Activated CD4-positive, alpha-beta memory T cell treated with anti-CD3 and anti-CD28 coated beads, Interleukin-2, amount 10 ng/mL, durations not matched to agents 7 days and 5 days (primary cell): ENCODE measurements around the gene CELF2. TPM values are rescaled to one million over a fixed set of nuclear protein-coding genes. Genes with fewer than 3 reads are reported as not detected.
A peak's percentile ranks its signal among the peaks of the same experiment; 100 is the strongest.

Source experiments
- CTCF ChIA-PET: fragments of 350-600 bp; sonication (Branson Sonifier 250); formaldehyde crosslinking; loops from one replicate; lab custom pipeline; 2021; ENCODE audit warnings: antibody characterized with exemption, inconsistent platforms; lab: Charles Lee
- POLR2A ChIA-PET: fragments of 350-600 bp; sonication (Branson Sonifier 250); formaldehyde crosslinking; loops from one replicate; lab custom pipeline; 2021; ENCODE audit warnings: antibody characterized with exemption; lab: Charles Lee
- DNase-seq: peaks from one replicate; pipeline ENCODE4 v3.0.0-alpha.2; 2020
- H3K27ac Mint-ChIP-seq: one replicate; pipeline ENCODE4 v1.8.0; 2021; ENCODE audit warnings: mild to moderate bottlenecking, mixed read lengths
- H3K27me3 Mint-ChIP-seq: one replicate; pipeline ENCODE4 v1.8.0; 2021; ENCODE audit warnings: mixed read lengths
- H3K36me3 Mint-ChIP-seq: one replicate; pipeline ENCODE4 v1.8.0; 2021; ENCODE audit warnings: low read depth, mixed read lengths
- H3K4me1 Mint-ChIP-seq: one replicate; pipeline ENCODE4 v1.8.0; 2021; ENCODE audit warnings: mixed read lengths
- H3K4me3 Mint-ChIP-seq: one replicate; pipeline ENCODE4 v1.8.0; 2021; ENCODE audit warnings: mild to moderate bottlenecking, mixed read lengths
- H3K9me3 Mint-ChIP-seq: one replicate; pipeline ENCODE4 v1.8.0; 2021; ENCODE audit warnings: mixed read lengths
- total RNA-seq, 2 experiments: library from RNA; stranded (reverse); gene quantifications; one replicate each; pipeline ENCODE4 v1.2.3, GENCODE V29; 2021

CELF2 gene
- total RNA-seq, 2 experiments from 2014 or later: 209 to 213 TPM

- H3K27me3 Mint-ChIP-seq: no peaks in the 10 kb centered on the region
- H3K36me3 Mint-ChIP-seq: peaks cover 96% of the 10 kb centered on the region
- ChIA-PET CTCF (interaction anchor here (0.7 to 1.2 kb wide), 2 partner anchors 10 to 13 kb away, joined by 3 to 6 read pairs; no protein-coding TSS in a partner anchor), POLR2A (interaction anchor here (0.9 to 6.6 kb wide), 5 partner anchors 15 to 48 kb away, joined by 3 to 38 read pairs (median 3); no protein-coding TSS in a partner anchor)
- no peak for DNase-seq
- no peak overlapping the region for H3K4me3 Mint-ChIP-seq
- H3K9me3 Mint-ChIP-seq: no peaks in the 10 kb centered on the region
- H3K27ac Mint-ChIP-seq: peak overlapping the region; percentile 33
- H3K4me1 Mint-ChIP-seq: peaks cover 98% of the 10 kb centered on the region
These were observed 194.8 kb downstream of the CELF2 start for GRCh38 chr10:11212288-11213085.

- H3K4me3 Mint-ChIP-seq: no peak overlapping the region
- H3K9me3 Mint-ChIP-seq: no peaks in the 10 kb centered on the region
- no peak overlapping the region for H3K27ac Mint-ChIP-seq
- CTCF ChIA-PET: interaction anchor here (0.7 kb wide), 1 partner anchor 12 kb away, joined by 6 read pairs; no protein-coding TSS in a partner anchor
- H3K36me3 Mint-ChIP-seq: peaks cover 96% of the 10 kb centered on the region
- H3K4me1 Mint-ChIP-seq: peaks cover 98% of the 10 kb centered on the region
- DNase-seq: no peak
- POLR2A ChIA-PET: interaction anchor here (0.6 to 6.6 kb wide), 7 partner anchors 13 to 101 kb away, joined by 3 to 52 read pairs (median 3); no protein-coding TSS in a partner anchor
- H3K27me3 Mint-ChIP-seq: no peaks in the 10 kb centered on the region
These were observed 195.5 kb downstream of the CELF2 start for GRCh38 chr10:11213137-11213536.

DNA sequence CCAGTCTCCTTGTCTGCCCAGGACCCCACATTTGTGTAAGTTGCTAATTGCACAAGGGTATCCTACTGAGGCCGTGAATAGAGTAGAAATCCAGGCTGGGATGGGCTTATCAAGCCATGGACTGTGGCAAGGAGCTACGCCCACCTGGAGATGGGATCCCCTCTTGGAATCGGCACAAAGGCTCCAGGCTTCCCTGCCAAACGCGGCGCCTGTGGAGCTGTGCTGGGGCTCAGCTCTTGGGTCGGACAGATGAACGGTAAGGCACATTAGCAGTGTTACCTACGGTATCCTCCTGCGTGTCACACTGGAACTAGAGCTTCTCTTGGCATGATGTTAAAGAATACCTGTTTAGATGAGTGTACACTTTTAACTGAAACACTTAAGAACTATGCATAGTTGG lies 196.7 kb downstream of the CELF2 start:
- Mint-ChIP-seq H3K4me1 (peaks cover 96% of the 10 kb centered on the region), H3K9me3 (no peaks in the 10 kb centered on the region), H3K4me3 (no peak overlapping the region), H3K36me3 (peaks cover 96% of the 10 kb centered on the region), H3K27ac (no peak overlapping the region), H3K27me3 (no peaks in the 10 kb centered on the region)
- CTCF ChIA-PET: interaction anchor here (0.6 to 1.4 kb wide), 3 partner anchors 10 to 56 kb away, joined by 3 to 4 read pairs (median 3); no protein-coding TSS in a partner anchor
- POLR2A ChIA-PET: interaction anchor here (0.7 to 6.6 kb wide), 11 partner anchors 12 to 69 kb away, joined by 3 to 52 read pairs (median 4); no protein-coding TSS in a partner anchor
- DNase-seq: no peak

DNA sequence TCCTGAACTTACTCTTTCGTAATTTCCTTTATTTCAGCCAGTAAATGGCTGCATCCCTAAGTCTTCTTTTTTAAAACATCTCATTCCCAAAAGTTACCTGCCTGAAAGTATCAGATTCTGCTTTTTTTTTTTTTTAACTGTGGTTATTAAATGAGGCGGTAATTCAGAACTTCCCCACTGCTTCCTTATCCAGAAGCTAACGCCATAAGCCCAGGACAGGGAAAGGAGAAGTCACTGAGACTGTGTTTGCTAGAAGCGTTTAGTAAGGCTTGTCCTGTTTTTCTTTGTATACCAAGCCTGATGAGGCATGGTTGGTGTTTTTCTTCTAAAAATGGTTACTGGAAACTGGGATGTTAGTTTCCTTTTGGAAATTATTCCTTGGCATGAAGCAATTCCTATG lies 197.8 kb downstream of the CELF2 start:
- H3K27ac Mint-ChIP-seq: no peak overlapping the region
- no peaks in the 10 kb centered on the region for H3K9me3 Mint-ChIP-seq
- no peaks in the 10 kb centered on the region for H3K27me3 Mint-ChIP-seq
- H3K36me3 Mint-ChIP-seq: peaks cover 94% of the 10 kb centered on the region
- ChIA-PET CTCF (interaction anchor here (1.4 kb wide), 1 partner anchor 9 kb away, joined by 4 read pairs; no protein-coding TSS in a partner anchor), POLR2A (interaction anchor here (0.9 to 6.3 kb wide), 5 partner anchors 11 to 32 kb away, joined by 3 to 52 read pairs (median 4); no protein-coding TSS in a partner anchor)
- H3K4me3 Mint-ChIP-seq: no peak overlapping the region
- no peak for DNase-seq
- H3K4me1 Mint-ChIP-seq: peaks cover 94% of the 10 kb centered on the region

DNA sequence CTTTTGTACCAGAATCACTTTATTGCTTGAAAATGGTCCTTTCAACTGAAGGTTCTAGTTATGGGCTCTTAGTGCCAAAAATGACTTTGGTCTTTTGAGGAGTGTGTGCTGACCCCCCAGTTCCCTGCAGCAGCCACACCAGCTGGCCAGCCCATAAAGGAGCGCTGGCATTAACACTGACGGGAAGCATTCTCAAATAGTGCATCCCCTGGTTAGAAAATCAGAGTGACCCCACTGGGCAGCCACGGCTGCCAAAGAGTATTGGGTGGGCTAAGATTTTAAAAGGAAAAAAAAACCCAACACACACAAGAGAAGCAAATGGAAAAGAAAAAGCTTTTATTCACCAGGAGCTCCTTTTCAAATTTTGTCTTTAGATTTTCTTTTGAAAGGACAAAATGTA lies 199.8 kb downstream of the CELF2 start:
- H3K4me3 Mint-ChIP-seq: no peak overlapping the region
- no peaks in the 10 kb centered on the region for H3K9me3 Mint-ChIP-seq
- ChIA-PET CTCF (interaction anchor here (0.7 to 1.8 kb wide), 3 partner anchors 10 to 105 kb away, joined by 3 to 5 read pairs (median 3); no protein-coding TSS in a partner anchor), POLR2A (interaction anchor here (0.9 to 6.3 kb wide), 7 partner anchors 9 to 52 kb away, joined by 3 to 52 read pairs (median 4); no protein-coding TSS in a partner anchor)
- H3K4me1 Mint-ChIP-seq: peaks cover 91% of the 10 kb centered on the region
- no peaks in the 10 kb centered on the region for H3K27me3 Mint-ChIP-seq
- peaks cover 94% of the 10 kb centered on the region for H3K36me3 Mint-ChIP-seq
- no peak for DNase-seq
- H3K27ac Mint-ChIP-seq: peak overlapping the region; percentile 48

- POLR2A ChIA-PET: interaction anchor here (0.8 to 6.3 kb wide), 8 partner anchors 8 to 53 kb away, joined by 3 to 52 read pairs (median 4); no protein-coding TSS in a partner anchor
- Mint-ChIP-seq H3K36me3 (peaks cover 94% of the 10 kb centered on the region), H3K4me1 (peaks cover 89% of the 10 kb centered on the region), H3K27ac (peak overlapping the region; percentile 48), H3K27me3 (no peaks in the 10 kb centered on the region), H3K4me3 (no peak overlapping the region), H3K9me3 (no peaks in the 10 kb centered on the region)
- DNase-seq: no peak
- CTCF ChIA-PET: interaction anchor here (0.7 to 1.8 kb wide), 4 partner anchors 10 to 106 kb away, joined by 3 to 5 read pairs (median 4); no protein-coding TSS in a partner anchor
These were observed 200.7 kb downstream of the CELF2 start for GRCh38 chr10:11218395-11218794.

DNA sequence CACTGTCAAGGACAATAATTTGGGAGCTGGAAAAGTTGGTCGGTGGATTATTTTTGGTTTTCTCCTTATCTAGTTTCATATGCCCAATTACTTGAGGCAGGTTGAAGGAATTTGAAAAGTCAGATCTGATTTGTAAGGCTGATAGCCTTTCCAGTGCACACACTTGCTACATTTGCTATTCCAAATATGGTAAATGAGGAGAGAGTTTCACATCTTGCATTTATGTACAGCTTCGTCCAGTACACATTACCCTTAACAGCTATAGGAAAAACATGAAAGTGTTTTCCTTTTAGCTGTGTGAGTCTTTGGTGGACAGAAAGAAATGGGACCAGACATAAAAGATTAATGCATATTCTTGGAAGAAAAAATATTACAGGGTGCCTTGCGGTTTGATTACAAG lies 201.8 kb downstream of the CELF2 start:
- H3K36me3 Mint-ChIP-seq: peaks cover 95% of the 10 kb centered on the region
- peaks cover 91% of the 10 kb centered on the region for H3K4me1 Mint-ChIP-seq
- H3K27me3 Mint-ChIP-seq: no peaks in the 10 kb centered on the region
- no peaks in the 10 kb centered on the region for H3K9me3 Mint-ChIP-seq
- peak overlapping the region; percentile 60 for H3K27ac Mint-ChIP-seq
- DNase-seq: no peak
- POLR2A ChIA-PET: interaction anchor here (1.2 to 6.3 kb wide), 5 partner anchors 7 to 54 kb away, joined by 4 to 52 read pairs (median 5); no protein-coding TSS in a partner anchor
- CTCF ChIA-PET: interaction anchor here (1.7 to 1.8 kb wide), 2 partner anchors 12 to 107 kb away, joined by 4 to 5 read pairs; no protein-coding TSS in a partner anchor
- no peak overlapping the region for H3K4me3 Mint-ChIP-seq

- H3K4me3 Mint-ChIP-seq: no peak overlapping the region
- H3K9me3 Mint-ChIP-seq: no peaks in the 10 kb centered on the region
- H3K27me3 Mint-ChIP-seq: no peaks in the 10 kb centered on the region
- H3K4me1 Mint-ChIP-seq: peaks cover 91% of the 10 kb centered on the region
- peak overlapping the region; percentile 16 for H3K27ac Mint-ChIP-seq
- ChIA-PET POLR2A (interaction anchor here (1.1 to 7.5 kb wide), 3 partner anchors 12 to 59 kb away, joined by 3 to 72 read pairs (median 4); no protein-coding TSS in a partner anchor), CTCF (no interaction called here)
- H3K36me3 Mint-ChIP-seq: peaks cover 95% of the 10 kb centered on the region
- no peak for DNase-seq
These were observed 205.4 kb downstream of the CELF2 start for GRCh38 chr10:11223081-11223480.

DNA sequence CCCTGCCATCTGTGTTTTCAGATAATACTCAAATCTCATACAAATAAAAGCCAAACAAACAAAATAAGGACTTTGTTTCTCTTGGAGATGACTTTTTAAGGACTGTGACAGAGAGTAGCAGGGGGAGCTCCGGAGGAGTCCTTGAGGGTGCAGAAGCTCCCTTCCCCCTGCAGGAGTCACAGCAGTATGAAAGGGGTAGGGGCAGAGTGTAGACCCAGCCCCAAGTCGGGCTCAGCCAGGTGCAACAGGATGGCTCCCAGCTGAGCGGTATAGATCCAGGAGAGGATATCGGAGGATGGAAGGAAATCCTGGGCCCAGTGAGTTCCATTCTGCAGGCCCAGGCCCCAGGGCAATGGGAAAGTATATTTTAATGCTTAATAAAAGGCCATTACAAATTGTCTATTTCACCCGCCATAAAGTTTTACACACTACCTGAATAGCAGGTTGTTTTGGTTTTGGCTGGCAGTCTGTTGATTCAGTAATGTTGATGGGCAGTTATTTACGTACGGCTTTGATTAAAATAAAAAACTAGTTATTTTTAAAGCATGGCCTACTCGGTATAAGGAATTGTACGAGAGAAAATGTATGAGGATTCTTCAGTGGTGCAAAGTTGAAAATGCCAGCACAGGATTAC lies 206.0 kb downstream of the CELF2 start:
- Mint-ChIP-seq H3K36me3 (peaks cover 95% of the 10 kb centered on the region), H3K4me1 (peaks cover 92% of the 10 kb centered on the region), H3K27ac (peak overlapping the region; percentile 52), H3K9me3 (no peaks in the 10 kb centered on the region), H3K27me3 (no peaks in the 10 kb centered on the region), H3K4me3 (no peak overlapping the region)
- no peak for DNase-seq
- POLR2A ChIA-PET: interaction anchor here (1.1 to 7.5 kb wide), 3 partner anchors 13 to 59 kb away, joined by 3 to 72 read pairs (median 4); no protein-coding TSS in a partner anchor
- CTCF ChIA-PET: interaction anchor here (1.7 kb wide), 1 partner anchor 9 kb away, joined by 4 read pairs; no protein-coding TSS in a partner anchor

DNA sequence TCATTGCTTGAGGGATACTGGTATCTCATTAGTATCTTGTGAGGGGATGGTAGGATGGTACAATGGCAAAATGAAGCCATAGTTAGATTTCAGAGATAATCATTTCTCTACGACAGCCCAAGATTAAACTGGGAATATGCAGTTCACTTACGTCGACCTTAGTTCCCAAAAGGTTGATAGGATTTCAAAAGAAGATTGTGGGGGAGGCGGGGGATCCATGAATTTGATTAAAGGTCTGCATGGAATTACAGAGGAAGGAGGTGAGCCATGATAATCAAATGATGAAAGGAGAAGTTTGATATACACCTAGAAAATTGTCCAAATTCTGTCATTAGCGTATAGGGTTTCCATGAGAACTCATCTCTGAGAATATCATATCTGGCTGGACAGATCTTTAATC lies 206.6 kb downstream of the CELF2 start:
- Mint-ChIP-seq H3K27ac (peak overlapping the region; percentile 89), H3K36me3 (peaks cover 95% of the 10 kb centered on the region), H3K4me3 (no peak overlapping the region), H3K9me3 (no peaks in the 10 kb centered on the region), H3K27me3 (no peaks in the 10 kb centered on the region), H3K4me1 (peaks cover 92% of the 10 kb centered on the region)
- ChIA-PET CTCF (interaction anchor here (1.7 kb wide), 1 partner anchor 10 kb away, joined by 4 read pairs; no protein-coding TSS in a partner anchor), POLR2A (interaction anchor here (4.4 to 7.5 kb wide), 3 partner anchors 8 to 47 kb away, joined by 45 to 72 read pairs (median 52); no protein-coding TSS in a partner anchor)
- DNase-seq: no peak

- H3K27ac Mint-ChIP-seq: peak overlapping the region; percentile 89
- POLR2A ChIA-PET: interaction anchor here (1.3 to 7.5 kb wide), 4 partner anchors 8 to 47 kb away, joined by 5 to 72 read pairs (median 48); no protein-coding TSS in a partner anchor
- H3K36me3 Mint-ChIP-seq: peaks cover 94% of the 10 kb centered on the region
- CTCF ChIA-PET: interaction anchor here (1.7 kb wide), 1 partner anchor 10 kb away, joined by 4 read pairs; no protein-coding TSS in a partner anchor
- peaks cover 91% of the 10 kb centered on the region for H3K4me1 Mint-ChIP-seq
- no peaks in the 10 kb centered on the region for H3K9me3 Mint-ChIP-seq
- DNase-seq: no peak
- H3K27me3 Mint-ChIP-seq: no peaks in the 10 kb centered on the region
- no peak overlapping the region for H3K4me3 Mint-ChIP-seq
These were observed 207.2 kb downstream of the CELF2 start for GRCh38 chr10:11224792-11225416.
